AG08396 (cell line): ENCODE data around the gene GALNT18.
A peak's percentile ranks its signal among the peaks of the same experiment; 100 is the strongest.

Source experiments
- DNase-seq: peaks from one replicate; pipeline ENCODE4 v3.0.0; 2012; ENCODE audit warnings: low spot score, mixed read lengths

The GALNT18 gene

DNA sequence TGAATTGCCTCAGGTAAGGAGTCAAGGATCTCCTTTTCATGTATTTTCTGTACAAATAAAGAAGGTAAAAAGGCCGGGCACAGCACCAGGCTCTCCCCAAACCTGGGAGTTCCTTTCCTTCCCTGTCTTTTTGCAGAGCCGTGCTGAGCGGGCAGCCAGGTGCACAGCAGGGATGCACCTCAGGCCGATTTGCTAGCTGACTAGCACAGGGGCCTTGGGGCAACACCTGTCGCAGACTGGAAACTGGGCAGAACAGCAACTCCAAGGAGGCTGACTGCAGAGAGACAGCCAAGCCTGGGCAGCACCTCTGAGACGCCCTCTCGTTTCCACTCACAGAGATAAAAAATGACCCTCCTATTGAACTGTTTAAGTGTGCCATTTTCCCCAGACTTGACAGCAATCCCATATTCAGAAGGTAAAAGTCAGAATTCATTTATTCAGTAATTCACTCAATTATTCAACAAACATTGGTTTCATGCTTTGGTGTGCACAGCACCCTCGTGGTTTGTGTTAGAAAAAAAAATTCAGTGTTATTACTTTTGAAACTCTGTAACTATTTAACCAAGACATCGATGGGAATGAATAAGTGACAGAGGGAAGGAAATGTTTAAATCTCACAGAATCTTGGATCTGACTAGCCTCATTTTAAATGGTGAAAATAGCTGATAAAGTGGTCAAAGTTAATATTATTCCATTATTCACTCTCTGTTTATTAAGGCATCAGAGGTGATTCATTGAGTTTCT is 120.9 kb downstream of the GALNT18 start:
- DNase-seq = no peak

DNA sequence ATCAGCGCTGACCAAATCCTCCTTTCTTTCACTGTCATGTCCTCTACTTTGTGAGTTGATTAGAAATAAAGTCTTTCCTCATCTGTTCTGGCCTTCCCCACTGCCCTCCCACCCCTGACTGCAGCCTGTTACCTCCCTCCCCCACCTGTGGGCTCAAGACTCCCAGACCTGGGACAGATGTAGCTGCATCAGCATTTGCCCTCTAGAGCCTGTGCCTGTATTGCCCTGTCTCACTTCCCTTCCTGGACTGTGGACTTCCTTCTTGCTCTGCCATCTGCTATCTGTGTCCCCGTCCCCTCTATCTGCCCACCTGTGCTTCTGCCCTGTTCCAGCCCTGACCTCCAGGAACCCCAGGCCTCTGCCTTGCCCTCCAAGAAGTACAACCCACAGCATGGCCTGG is 122.5 kb downstream of the GALNT18 start:
- DNase-seq = no peak

DNA sequence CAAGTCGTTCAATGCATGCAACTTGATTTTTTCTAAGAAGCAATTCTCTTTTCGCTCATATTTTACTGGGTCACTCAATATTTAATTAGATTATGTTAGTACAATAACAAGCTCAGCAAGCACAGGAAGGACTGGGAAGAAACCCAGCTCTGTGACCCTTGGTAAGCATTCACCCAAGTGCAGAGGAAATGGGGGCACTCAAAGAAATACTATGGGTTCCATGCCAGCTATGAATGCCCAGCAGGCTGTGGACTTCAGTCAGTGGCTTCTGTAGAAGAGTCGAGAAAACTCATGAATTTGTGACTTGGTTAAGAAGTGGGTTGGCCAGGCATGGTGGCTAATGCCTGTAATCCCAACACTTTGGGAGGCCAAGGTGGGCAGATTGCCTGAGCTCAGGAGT is 123.6 kb downstream of the GALNT18 start:
- no peak for DNase-seq

DNA sequence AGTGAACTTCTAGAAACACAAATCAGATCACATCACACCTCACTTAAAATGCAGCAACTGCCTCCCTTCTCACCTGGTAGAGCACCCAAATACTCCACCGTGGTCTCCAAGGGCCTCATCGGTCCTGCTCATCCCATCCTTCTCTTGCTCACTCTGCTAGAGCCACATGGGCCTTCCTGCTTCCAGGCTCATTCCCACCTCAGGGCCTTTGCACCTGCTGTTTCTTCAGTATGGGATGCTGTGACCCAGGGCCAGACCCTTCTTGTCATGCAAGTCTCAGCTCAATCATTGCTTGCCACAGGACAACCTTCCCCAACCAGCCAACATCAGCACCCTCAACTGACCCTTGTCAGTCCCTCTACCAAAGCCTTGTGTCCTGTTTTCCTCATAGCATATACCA is 124.9 kb downstream of the GALNT18 start:
- DNase-seq = no peak

DNA sequence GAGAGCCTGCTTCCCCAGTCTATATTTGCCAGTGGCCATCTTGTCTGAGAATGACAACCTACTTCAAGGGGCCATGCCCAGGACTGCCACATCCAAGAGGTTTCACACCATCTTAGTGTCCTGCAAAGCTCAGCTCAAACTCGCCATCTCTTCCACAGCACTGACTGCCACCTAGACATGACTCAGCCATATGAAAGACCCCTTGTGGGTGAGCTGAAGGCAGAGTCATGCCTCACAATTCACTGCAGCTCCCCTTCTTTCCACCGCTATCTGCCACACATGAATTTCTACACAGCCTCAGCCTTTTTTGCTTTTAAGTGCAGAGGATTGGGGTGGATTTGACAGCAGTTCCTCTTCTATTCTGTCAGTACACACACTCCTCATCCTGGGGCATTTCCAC is 127.5 kb downstream of the GALNT18 start:
- DNase-seq = no peak

DNA sequence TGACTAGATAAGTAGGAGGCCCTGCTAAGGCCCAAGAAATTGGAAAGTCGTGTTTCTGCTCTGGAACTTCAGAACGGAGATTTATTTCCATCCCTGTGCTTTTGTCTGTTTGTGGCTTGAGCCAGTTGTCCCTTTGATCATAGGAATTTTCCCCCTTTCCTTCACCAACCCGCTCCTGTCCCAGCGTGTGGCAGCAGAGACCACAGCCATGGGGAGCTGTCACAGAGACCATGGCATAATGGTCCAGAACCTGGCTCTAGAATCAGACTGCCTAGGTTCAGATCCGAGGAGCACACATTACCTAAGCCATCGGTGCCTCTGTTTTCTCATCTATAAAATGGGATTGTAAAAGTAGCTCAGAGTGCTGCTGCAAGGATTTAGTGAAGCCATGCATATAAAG is 128.1 kb downstream of the GALNT18 start:
- DNase-seq = no peak

DNA sequence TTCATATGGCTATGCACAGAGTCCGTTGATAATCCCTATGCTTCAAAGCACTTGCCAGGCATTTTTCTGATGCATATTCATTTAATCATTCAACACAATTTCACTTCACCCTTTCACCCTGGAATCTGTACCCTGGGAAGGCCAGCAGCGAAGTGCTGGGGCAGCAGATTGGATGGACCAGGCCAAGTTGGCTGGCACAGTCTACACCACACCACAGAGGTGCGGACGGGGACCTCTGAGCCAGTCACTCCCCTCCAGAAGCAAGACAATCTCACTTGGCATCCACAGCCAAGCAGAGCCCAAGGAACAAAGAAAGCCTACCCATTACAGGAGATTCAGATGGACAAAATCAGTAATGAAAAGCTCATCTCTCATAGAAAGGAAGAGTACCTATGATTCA is 130.2 kb downstream of the GALNT18 start:
- no peak for DNase-seq

DNA sequence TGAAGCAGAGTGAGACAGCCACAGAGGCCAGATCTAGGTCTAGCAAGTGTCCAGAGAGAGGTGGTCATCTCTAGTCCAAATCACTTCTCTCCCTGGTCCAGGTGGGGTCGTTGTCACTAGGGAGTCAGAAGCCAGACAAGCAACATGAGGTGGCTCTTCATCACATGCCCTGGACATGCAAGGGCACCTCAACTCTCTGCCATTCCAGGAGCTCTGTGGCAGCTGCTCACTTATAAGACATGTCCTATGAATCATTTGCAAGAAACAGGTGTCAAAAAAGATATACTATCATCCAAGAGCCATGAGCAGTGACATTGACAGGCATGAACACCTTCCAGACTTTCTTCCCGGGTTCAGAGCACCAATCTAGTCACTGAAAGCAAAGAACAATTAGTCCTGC is 130.8 kb downstream of the GALNT18 start:
- DNase-seq = no peak

DNA sequence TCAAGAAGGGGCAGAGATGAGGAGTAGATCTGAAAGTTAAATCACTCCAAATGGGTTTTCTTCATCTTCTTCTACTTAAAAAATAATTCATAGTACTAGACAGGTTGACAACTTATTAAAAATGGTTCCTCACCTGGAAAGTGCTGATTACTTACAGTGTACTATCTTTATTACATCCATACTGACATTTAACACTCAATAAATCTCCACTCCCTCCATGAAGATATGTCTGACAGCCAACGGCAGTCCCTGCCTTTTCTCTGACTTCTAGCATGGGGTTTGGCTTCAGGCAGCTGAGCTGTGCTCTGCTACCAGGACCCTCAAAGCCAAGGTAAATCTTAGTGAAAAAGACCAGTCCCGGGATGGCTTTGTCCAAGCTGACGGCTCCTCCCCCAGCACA is 135.4 kb downstream of the GALNT18 start:
- DNase-seq = no peak

DNA sequence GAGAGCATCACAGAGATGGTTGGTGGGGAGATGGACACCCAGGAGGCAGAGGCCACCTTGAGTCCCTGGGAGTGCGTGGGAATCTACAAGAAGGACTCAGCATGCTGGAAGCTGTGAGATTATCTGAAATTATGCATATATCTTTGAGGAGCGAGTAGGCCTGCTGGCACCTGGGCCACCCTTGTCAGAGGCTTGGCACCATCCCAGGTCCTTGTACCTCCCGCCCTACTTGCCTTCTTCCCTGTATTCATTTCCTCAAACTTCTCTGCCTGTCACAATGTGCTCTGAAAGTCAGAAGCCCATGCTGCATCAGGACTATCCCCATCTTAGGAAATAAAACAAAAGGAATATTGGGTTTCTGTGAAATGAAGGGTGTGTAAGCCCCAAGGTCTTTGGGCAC is 135.8 kb downstream of the GALNT18 start:
- no peak for DNase-seq

DNA sequence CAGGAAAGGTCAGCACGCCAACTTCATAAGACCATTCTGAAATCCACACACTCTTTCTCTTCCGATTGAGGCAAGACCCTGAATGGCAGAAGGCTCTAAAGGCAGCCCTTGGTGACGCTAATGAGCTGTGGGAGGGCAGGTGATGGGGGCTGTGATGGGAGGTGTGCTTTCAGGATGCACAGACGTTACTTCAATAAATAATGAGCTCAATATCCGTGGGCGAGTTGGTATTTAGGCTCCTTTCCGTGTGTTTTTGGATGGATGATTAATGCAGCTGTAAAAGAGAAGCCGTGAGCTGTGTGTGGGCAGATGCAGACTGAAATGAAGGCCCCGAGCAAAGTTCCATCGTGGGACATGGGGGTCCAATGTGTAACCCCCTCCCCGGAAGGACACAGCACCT is 138.2 kb downstream of the GALNT18 start:
- no peak for DNase-seq

DNA sequence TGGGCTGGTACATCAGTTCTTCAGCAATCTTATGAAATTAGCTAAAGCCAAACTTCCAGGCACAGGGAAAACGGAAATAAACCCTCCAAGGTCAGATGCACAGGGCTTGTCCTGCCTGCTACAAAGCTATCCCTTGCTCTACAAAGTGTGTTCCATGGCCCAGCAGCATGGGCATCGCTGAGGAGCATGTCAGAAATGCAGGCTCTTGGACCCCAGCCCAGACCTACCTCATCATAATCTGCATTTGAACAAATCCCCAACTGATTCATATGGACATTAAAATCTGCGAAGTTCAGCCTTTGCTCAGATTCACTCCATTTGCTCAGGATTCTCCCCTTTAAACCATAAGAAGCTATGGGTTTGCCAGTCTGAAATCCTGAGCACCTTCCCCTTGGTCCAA is 139.1 kb downstream of the GALNT18 start:
- no peak for DNase-seq

DNA sequence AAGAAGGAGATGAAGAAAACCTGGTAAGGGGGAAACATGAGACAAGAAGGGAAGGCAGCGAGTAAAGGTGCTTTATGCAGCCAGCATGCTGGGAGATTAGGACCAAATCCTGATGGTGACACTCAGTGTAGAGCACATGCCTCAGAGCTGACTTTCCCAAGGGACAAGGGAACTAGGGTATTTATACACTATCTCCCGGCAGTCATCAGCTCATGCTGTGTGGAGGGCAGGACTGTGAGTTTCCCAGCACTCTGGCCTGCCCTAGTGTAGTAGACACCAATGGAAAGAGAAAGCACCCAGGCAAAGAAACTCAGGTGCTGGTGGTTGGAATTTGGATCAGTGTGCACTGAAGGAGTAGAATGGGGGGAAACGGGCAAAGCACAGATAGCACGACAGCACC is 140.4 kb downstream of the GALNT18 start:
- no peak for DNase-seq

DNA sequence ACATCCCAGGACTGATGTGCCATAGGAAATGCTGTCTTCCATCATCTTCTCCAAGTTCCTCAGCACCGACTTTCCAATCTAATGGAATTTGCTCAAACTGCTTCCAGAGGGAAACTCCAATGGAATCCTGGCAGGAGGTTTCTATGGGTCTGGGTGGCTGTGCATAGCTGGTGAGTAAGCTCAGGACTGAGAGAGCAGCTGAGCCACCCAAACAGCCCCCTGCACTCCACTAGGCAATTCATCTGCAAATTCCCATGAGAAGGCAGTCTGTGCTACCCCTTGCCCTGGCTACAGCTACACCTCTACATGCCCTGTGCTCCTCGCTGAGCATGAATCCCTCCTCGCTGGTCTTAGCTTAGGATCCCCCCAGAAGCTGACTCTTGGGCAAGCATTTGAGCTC is 140.8 kb downstream of the GALNT18 start:
- no peak for DNase-seq

DNA sequence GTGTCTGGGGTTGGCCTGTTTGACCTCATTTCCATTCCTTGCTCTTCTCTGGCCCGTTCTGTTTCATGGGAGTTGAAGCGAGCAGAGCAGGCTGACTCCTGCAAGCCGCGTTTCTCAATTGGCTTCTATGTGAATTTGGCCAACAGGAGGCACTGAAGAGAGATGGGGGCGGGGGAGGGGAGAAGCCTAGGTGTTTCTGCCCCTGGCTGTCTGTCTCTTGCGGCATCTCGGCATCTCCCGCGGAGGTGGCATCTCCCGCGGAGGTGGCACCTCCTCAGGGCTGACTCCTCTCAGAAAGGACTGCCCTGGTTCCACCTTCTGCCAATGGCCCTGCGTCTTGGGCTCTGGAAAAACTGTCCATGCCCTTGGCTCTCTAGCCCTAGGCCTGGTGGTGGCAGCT is 143.1 kb downstream of the GALNT18 start:
- no peak for DNase-seq

DNA sequence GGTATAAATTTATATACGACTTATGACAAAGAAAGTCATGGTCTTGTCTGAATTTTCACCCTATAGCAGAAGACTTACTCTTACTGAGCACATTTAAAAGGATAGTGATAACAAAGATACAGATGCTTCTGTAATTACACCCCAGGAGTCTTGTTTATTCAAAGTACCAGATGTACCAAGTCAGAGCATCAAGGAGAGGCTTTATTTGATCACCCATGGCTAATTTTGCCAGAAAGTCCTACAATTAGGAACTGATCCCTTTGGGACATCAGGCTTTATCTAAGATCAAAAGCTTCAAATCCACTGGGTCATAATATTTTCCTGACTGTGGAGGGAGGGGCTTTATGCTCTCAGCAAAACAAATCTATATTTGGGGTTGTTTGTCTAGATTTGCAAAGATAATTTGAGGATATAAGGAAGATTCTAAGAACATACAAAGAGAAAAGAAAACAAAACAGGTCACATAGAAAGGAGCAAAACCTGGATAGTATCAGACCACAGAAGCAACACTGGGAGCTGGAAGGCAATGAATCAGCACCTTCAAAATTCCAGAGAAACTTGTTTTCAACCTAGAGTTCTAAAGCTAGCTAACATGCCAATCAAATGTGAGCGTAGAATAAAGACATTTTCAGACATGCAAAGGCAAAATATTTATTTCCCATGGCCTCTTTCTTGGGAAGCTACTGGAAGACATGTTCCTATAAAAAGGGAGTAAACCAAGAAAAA is 143.9 kb downstream of the GALNT18 start:
- DNase-seq = no peak

DNA sequence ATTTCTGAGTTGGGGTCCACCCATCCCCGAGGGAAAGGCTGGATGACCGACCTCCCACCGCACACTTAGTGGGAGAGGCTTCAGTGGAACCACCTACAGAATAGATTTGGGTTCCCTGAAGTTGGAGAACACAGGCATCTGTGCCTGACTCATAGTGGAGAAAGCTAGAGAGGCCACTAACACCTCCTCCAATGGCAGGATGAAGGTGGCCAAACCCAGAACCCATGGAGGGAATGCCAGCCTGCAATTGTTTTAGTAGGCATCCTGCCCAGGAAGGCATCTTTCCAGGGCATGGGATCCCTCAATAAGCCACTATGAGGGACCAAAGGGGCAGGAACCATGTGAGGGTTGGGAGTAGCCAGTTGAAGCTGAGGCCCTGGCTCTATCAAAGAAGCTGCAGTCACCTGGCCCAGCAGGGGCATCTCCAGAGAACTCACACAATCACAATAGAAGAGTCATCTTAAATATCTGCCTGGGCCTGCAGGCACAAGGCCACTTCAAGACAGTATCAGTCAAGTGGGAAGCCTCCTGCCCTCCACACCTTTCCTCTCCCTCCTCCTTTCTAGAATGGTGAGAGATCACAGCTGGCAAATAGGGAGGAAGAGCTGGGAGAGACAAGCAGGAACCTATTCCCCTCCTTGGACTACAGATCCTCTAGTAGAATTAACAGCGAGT is 144.7 kb downstream of the GALNT18 start:
- no peak for DNase-seq

DNA sequence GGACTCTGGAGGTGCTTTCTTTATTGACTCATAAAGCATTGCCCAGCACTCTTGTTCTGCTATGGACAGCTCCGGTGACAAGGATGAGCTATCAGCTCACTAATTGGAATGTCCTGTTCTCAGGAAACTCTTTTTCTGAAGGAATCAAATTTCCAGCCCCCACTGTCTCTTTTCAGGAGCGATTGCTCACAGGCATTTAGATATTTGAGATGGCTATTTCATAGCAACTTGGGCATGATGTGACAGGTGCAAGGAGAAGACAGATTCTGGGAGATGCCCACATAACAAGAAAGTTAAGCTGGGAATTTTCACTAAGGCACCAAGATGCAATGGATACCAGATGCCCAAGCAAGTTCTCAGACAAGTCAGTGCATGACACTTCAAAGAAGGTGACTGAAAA is 145.3 kb downstream of the GALNT18 start:
- no peak for DNase-seq

DNA sequence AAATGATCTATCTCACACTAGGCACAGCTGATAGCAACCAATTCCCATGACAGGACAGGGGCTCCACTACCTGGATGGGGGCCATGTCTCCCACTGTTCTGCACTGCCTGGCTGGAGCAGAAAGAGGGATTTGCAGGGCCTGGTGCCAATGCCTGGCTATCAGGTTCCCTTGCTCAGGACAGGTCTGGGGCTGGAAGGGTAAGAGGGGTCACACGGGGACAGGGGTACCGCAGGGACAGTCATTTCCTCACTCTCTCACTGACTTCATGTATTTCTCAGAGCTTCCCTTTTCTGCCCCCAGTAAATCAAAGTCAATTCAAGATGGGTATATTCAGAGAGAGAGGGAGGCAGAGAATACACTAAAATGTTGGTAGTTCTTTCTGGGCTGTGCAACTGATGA is 149.7 kb downstream of the GALNT18 start:
- no peak for DNase-seq

DNA sequence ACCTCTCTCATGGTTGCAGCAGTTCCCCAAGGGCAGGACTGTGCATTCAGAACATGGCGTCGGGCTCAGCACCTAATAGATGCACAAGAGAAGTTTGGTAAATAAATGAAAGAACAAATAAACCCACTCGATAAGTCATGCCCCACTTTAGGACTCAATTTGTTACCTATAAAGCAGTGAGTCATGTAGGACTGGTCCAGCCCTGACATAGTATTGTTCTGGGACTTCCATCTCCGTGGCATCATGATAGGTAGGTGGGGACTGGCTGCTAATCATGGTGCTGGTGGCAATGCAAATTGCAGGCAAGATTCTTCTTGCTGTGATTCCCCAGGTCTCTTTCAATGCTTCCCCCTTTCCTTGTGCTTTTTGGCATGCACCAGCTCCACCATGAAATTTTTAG is 150.6 kb downstream of the GALNT18 start:
- no peak for DNase-seq

DNA sequence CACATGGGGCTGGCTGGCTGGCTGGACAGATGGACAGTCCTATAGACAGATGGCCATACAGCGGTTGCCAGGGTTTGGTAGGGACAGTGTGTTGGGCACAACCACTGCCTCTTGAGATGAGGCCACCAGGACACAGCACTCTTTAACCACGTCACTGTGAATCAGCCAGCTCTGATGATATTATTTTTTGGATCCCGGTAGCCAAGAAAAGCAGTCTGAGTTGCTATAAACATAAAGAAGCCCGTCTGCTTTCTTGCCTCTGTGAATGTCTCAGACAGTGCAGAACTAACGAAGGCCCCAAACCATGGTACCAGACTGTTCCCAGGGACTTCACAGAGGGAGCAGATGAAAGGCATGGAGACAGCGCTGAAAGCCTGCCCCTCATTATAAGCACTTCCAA is 152.9 kb downstream of the GALNT18 start:
- peak; percentile 50 for DNase-seq

DNA sequence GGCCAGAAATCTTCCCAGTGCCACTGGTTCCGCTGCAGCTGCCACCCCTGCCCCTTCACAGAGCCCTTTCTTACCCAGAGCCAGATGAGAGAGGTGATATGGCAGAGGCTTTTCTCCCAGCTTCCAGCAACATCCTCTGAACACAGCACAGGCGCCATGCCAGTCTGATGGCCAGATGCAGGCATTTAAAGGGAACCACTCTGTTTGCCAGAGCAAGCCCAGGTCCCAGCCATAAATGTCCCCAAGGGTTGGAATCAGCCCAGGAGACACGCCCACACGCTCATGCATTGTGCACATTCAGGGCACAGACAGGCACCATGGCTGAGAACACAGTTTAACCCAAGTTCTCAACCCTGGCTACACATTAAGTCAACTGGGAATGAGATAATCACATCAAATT is 154.5 kb downstream of the GALNT18 start:
- DNase-seq = no peak

DNA sequence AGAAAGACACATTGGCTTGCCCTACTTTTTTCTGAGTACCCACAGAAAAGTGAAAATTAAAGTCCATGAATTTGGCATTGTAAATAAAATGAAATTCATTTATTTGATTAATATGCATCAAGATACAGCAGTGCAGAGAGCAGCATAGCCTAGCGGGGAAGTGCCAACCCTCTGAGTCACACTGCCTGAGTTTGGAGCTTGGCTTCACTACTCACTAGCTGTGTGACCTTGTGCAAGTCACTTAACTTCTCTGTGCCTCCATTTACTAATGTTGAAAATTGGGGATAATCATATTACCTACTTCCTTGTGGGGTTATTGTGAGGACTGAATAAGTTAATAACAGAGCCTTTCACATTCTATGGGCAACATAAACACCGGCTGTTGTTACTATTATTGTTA is 157.2 kb downstream of the GALNT18 start:
- peak; percentile 21 for DNase-seq
